PC-9 (cell line): Measurements from ENCODE around the gene COP1. TPM values are rescaled to one million over a fixed set of nuclear protein-coding genes. Genes with fewer than 3 reads are reported as not detected.

Experiments
- BruUV-seq: library from RNA; stranded (reverse); fragments of 400-500 nt; replicated peaks from 2 replicates; lab custom pipeline; 2021; lab: Mats Ljungman, UMichigan
- CTCF ChIA-PET: fragments of 300-600 bp; sonication (Branson Sonifier 250); formaldehyde crosslinking; loops from one replicate; lab custom pipeline; 2022; ENCODE audit warnings: antibody characterized with exemption; lab: Charles Lee
- POLR2A ChIA-PET: fragments of 300-600 bp; sonication (Branson Sonifier 250); formaldehyde crosslinking; loops from one replicate; lab custom pipeline; 2022; ENCODE audit warnings: antibody characterized with exemption; ENCODE audit not compliant: unreplicated experiment; lab: Charles Lee
- DNase-seq, 2 experiments: peaks; one replicate each; pipeline versions ENCODE4 v3.0.0 to v3.0.0-alpha.2; 2015 to 2022; ENCODE audit warnings: mixed read lengths in 1 of 2
- H2AFZ ChIP-seq: fragments of 200-600 bp; sonication (generic); 2 replicates; pipeline ENCODE4 v1.8.1; 2017; ENCODE audit warnings: antibody characterized with exemption
- H3F3A ChIP-seq: fragments of 200-600 bp; sonication (generic); 2 replicates; pipeline ENCODE4 v1.8.1; 2017; ENCODE audit warnings: antibody characterized with exemption, mild to moderate bottlenecking, low read depth; ENCODE audit not compliant: insufficient read depth
- H3K27ac ChIP-seq: fragments of 200-600 bp; sonication (generic); 2 replicates; pipeline ENCODE4 v1.6.1; 2016; ENCODE audit warnings: mixed run types
- H3K27me3 ChIP-seq: fragments of 200-600 bp; sonication (generic); 2 replicates; pipeline ENCODE4 v1.6.1; 2016; ENCODE audit warnings: low read depth, mixed run types; ENCODE audit not compliant: insufficient read depth
- H3K36me3 ChIP-seq: fragments of 200-600 bp; sonication (generic); 2 replicates; pipeline ENCODE4 v1.6.1; 2016; ENCODE audit warnings: low read depth, mixed run types
- H3K4me1 ChIP-seq: fragments of 200-600 bp; sonication (generic); replicated peaks from 2 replicates; pipeline ENCODE4 v1.6.1; 2016; ENCODE audit warnings: mixed run types; ENCODE audit not compliant: insufficient read depth
- H3K4me2 ChIP-seq: fragments of 200-600 bp; sonication (generic); 2 replicates; pipeline ENCODE4 v1.6.1; 2017; ENCODE audit warnings: mixed run types
- H3K4me3 ChIP-seq: fragments of 200-600 bp; sonication (generic); 2 replicates; pipeline ENCODE4 v1.6.1; 2016; ENCODE audit warnings: mixed run types
- H3K79me2 ChIP-seq: fragments of 200-600 bp; sonication (generic); 2 replicates; pipeline ENCODE4 v1.6.1; 2017; ENCODE audit warnings: low read depth, mixed run types
- H3K9me2 ChIP-seq: fragments of 200-600 bp; sonication (generic); 2 replicates; pipeline ENCODE4 v1.8.1; 2017; ENCODE audit warnings: mild to moderate bottlenecking; ENCODE audit not compliant: insufficient read depth
- H3K9me3 ChIP-seq: fragments of 200-600 bp; sonication (generic); 2 replicates; pipeline ENCODE4 v1.8.1; 2016; ENCODE audit warnings: low read depth; ENCODE audit not compliant: insufficient read depth
- H4K20me1 ChIP-seq: fragments of 200-600 bp; sonication (generic); 2 replicates; pipeline ENCODE4 v1.8.1; 2017; ENCODE audit not compliant: insufficient read depth
- CTCF ChIP-seq: fragments of 200-600 bp; sonication (generic); conservative IDR thresholded peaks from 2 replicates; pipeline ENCODE4 v1.6.1; 2017; ENCODE audit warnings: mixed run types, antibody characterized with exemption, mild to moderate bottlenecking, moderate library complexity
- EZH2 ChIP-seq: fragments of 200-600 bp; sonication (generic); IDR thresholded peaks from 2 replicates; pipeline ENCODE4 v1.8.0; 2017; ENCODE audit warnings: antibody characterized with exemption, low read depth
- intact Hi-C: fragments of 100-400 bp; cut with micrococcal nuclease; formaldehyde crosslinking; loops from one replicate; pipeline ENCODE4 v1.10.0; 2022; ENCODE audit not compliant: unreplicated experiment
- total RNA-seq: library from RNA; stranded (reverse); gene quantifications from 2 replicates; pipeline ENCODE4 v1.2.3, GENCODE V29; 2021

Gene COP1
- total RNA-seq, 1 experiment from 2014 or later, result 38.0 TPM

- Histone ChIP-seq H3K36me3 (peaks cover 4% of the 10 kb centered on the region; the same call in 1 of the 2 replicates), H3K9me2 (no peaks in the 10 kb centered on the region; the same call in 1 of the 2 replicates), H3K27ac (no peak overlapping the region), H3K4me1 (no peaks in the 10 kb centered on the region), H3K79me2 (peaks cover 23% of the 10 kb centered on the region), H3K4me3 (no peak overlapping the region), H3K4me2 (no peak overlapping the region), H4K20me1 (no peaks in the 10 kb centered on the region), H3K9me3 (no peaks in the 10 kb centered on the region), H3K27me3 (no peaks in the 10 kb centered on the region), H3F3A (no peaks in the 10 kb centered on the region), H2AFZ (no peak overlapping the region)
- intact Hi-C loops, result no loop called here
- no TSS peak for BruUV-seq
- POLR2A ChIA-PET, result no interaction called here
- no peak for DNase-seq
- TF ChIP-seq EZH2 (no peak), CTCF (no peak)
- CTCF ChIA-PET, result no interaction called here
Measured at GRCh38 chr1:176165573-176165972, 41.5 kb downstream of the COP1 start.

GRCh38 chr1:176164014-176164678 is 42.9 kb downstream of the COP1 start:
- peaks cover 25% of the 10 kb centered on the region for H3K79me2 ChIP-seq
- ChIA-PET POLR2A (no interaction called here), CTCF (no interaction called here)
- no peak overlapping the region for H2AFZ ChIP-seq
- peaks cover 2% of the 10 kb centered on the region; the same call in 1 of the 2 replicates for H3K9me3 ChIP-seq
- no peaks in the 10 kb centered on the region for H3K4me1 ChIP-seq
- BruUV-seq, result no TSS peak
- H3K4me3 ChIP-seq, result no peak overlapping the region
- no peaks in the 10 kb centered on the region for H3K27me3 ChIP-seq
- TF ChIP-seq CTCF, result no peak
- no peaks in the 10 kb centered on the region; the same call in 1 of the 2 replicates for H3K9me2 ChIP-seq
- no peaks in the 10 kb centered on the region for H4K20me1 ChIP-seq
- H3K36me3 ChIP-seq, result peaks cover 4% of the 10 kb centered on the region; the same call in 1 of the 2 replicates
- intact Hi-C loops, result no loop called here
- H3F3A ChIP-seq, result no peaks in the 10 kb centered on the region
- no peak overlapping the region for H3K4me2 ChIP-seq
- H3K27ac ChIP-seq, result no peak overlapping the region
- DNase-seq, result no peak

- BruUV-seq, result no TSS peak
- Histone ChIP-seq H3K36me3 (peaks cover 17% of the 10 kb centered on the region), H3K27me3 (no peaks in the 10 kb centered on the region), H3K9me2 (no peaks in the 10 kb centered on the region), H3K4me3 (no peak overlapping the region), H4K20me1 (no peaks in the 10 kb centered on the region), H3K4me2 (no peak overlapping the region), H3K27ac (no peak overlapping the region), H3K9me3 (peaks cover 23% of the 10 kb centered on the region), H2AFZ (no peak overlapping the region), H3K79me2 (peaks cover 46% of the 10 kb centered on the region), H3K4me1 (no peaks in the 10 kb centered on the region), H3F3A (no peaks in the 10 kb centered on the region)
- POLR2A ChIA-PET, result no interaction called here
- no peak for DNase-seq
- TF ChIP-seq CTCF, result no peak
- no peak for TF ChIP-seq EZH2
- CTCF ChIA-PET, result no interaction called here
- intact Hi-C loops, result no loop called here
Measured at GRCh38 chr1:176159993-176160392, 47.1 kb downstream of the COP1 start.
